CD4-positive, alpha-beta memory T cell (primary cell): ENCODE results near the gene KHNYN. TPM values are rescaled to one million over a fixed set of nuclear protein-coding genes. Genes with fewer than 3 reads are reported as not detected.
A peak's percentile ranks its signal among the peaks of the same experiment; 100 is the strongest.
"Not testable (repeated sequence)": the region's sequence is repeated elsewhere in the genome, so short reads cannot be mapped to it uniquely, and the experiment has no call there.

ENCODE experiments used
- CTCF ChIA-PET: fragments of 350-600 bp; sonication (Branson Sonifier 250); formaldehyde crosslinking; loops from one replicate; lab custom pipeline; 2021; ENCODE audit warnings: inconsistent platforms; ENCODE audit not compliant: partially characterized antibody; lab: Charles Lee
- POLR2A ChIA-PET: fragments of 350-600 bp; sonication (Branson Sonifier 250); formaldehyde crosslinking; loops from one replicate; lab custom pipeline; 2021; ENCODE audit not compliant: partially characterized antibody; lab: Charles Lee
- DNase-seq, 5 donors: peaks; one replicate each; pipeline versions ENCODE4 v3.0.0 to v3.0.0-alpha.2; 2020 to 2022; ENCODE audit warnings: mixed read lengths in 1 of 5
- H3K27ac ChIP-seq: one replicate; pipeline ENCODE4 v1.7.0; 2013; ENCODE audit warnings: low read depth, low read length
- H3K27me3 ChIP-seq: 2 replicates; pipeline ENCODE4 v1.7.0; 2013; ENCODE audit warnings: mild to moderate bottlenecking, low read length, moderate library complexity; ENCODE audit not compliant: insufficient read depth
- H3K36me3 ChIP-seq: 2 replicates; pipeline ENCODE4 v1.7.0; 2013; ENCODE audit warnings: mild to moderate bottlenecking, low read length, moderate library complexity; ENCODE audit not compliant: insufficient read depth
- H3K4me1 ChIP-seq: 2 replicates; pipeline ENCODE4 v1.7.0; 2013; ENCODE audit warnings: mild to moderate bottlenecking, low read length, moderate library complexity; ENCODE audit not compliant: insufficient read depth
- H3K4me3 ChIP-seq, 2 donors: one replicate each; pipeline ENCODE4 v1.7.0; 2013; ENCODE audit warnings: low read length in 2 of 2, mild to moderate bottlenecking in 1 of 2
- H3K9me3 ChIP-seq, 2 donors: one replicate each; pipeline ENCODE4 v1.7.0; 2013; ENCODE audit warnings: low read length in 2 of 2, control low read depth in 1 of 2; ENCODE audit not compliant: control insufficient read depth in 1 of 2
- H3K27ac Mint-ChIP-seq, 7 donors: one replicate each; pipeline ENCODE4 v1.8.0; 2020 to 2021; ENCODE audit warnings: mixed read lengths in 7 of 7, mild to moderate bottlenecking in 6 of 7, inconsistent platforms in 3 of 7, moderate library complexity in 3 of 7
- H3K27me3 Mint-ChIP-seq, 2 donors: one replicate each; pipeline ENCODE4 v1.8.0; 2020 to 2021; ENCODE audit warnings: mixed read lengths in 2 of 2
- H3K36me3 Mint-ChIP-seq, 2 donors: one replicate each; pipeline ENCODE4 v1.8.0; 2020 to 2021; ENCODE audit warnings: mixed read lengths in 2 of 2, inconsistent platforms in 1 of 2, mild to moderate bottlenecking in 1 of 2
- H3K4me1 Mint-ChIP-seq, 4 donors: one replicate each; pipeline ENCODE4 v1.8.0; 2020 to 2021; ENCODE audit warnings: mixed read lengths in 4 of 4, mild to moderate bottlenecking in 1 of 4
- H3K4me3 Mint-ChIP-seq, 8 donors: one replicate each; pipeline ENCODE4 v1.8.0; 2020 to 2021; ENCODE audit warnings: mixed read lengths in 8 of 8, mild to moderate bottlenecking in 7 of 8, moderate library complexity in 6 of 8, inconsistent platforms in 3 of 8
- H3K9me3 Mint-ChIP-seq, 8 donors: one replicate each; pipeline ENCODE4 v1.8.0; 2020 to 2021; ENCODE audit warnings: mixed read lengths in 8 of 8, mild to moderate bottlenecking in 5 of 8, inconsistent platforms in 3 of 8, moderate library complexity in 1 of 8
- intact Hi-C: fragments of 100-400 bp; cut with micrococcal nuclease; formaldehyde crosslinking; loops from one replicate; pipeline ENCODE4 v1.15.1; 2023
- polyA plus RNA-seq, 2 donors: library from polyadenylated mRNA; unstranded; fragments of 300-500 nt; fragmentation: Illumina TruSeq; gene quantifications; one replicate each; pipeline ENCODE4 v1.2.3, GENCODE V29; 2021
- total RNA-seq, 2 experiments: library from RNA; stranded (reverse); gene quantifications; one replicate each; pipeline ENCODE4 v1.2.3, GENCODE V29; 2021

Gene KHNYN
- total and polyA plus RNA-seq, 4 experiments from 2014 or later: 11.6 to 142 (median 78.9) TPM

GRCh38 chr14:24461336-24461735, 31.6 kb downstream of the KHNYN start:
- Mint-ChIP-seq H3K9me3 (peaks cover 0 to 8% (median 2%) of the 10 kb centered on the region in 8 donors), H3K4me3 (no peak overlapping the region), H3K27ac (no peak overlapping the region), H3K4me1 (peaks cover 16 to 28% (median 23%) of the 10 kb centered on the region in 4 donors), H3K36me3 (peaks cover 0 to 8% of the 10 kb centered on the region in 2 donors), H3K27me3 (no peaks in the 10 kb centered on the region)
- no peaks in the 10 kb centered on the region for H3K9me3 ChIP-seq
- ChIA-PET CTCF (interaction anchor here (1.0 kb wide), 1 partner anchor 20 kb away, joined by 4 read pairs; no protein-coding TSS in a partner anchor), POLR2A (interaction anchor here (1.2 kb wide), 1 partner anchor 31 kb away, joined by 3 read pairs; the partner anchor contains the start of gene KHNYN)
- intact Hi-C loops: no loop called here
- no peaks in the 10 kb centered on the region for H3K27me3 ChIP-seq
- H3K36me3 ChIP-seq: no peaks in the 10 kb centered on the region
- H3K27ac ChIP-seq: no peak overlapping the region
- H3K4me3 ChIP-seq: no peak overlapping the region
- H3K4me1 ChIP-seq: peaks cover 27% of the 10 kb centered on the region
- DNase-seq: no peak

GRCh38 chr14:24463017-24463883, 33.5 kb downstream of the KHNYN start:
- ChIA-PET POLR2A (no interaction called here), CTCF (no interaction called here)
- H3K36me3 Mint-ChIP-seq: peaks cover 0 to 2% of the 10 kb centered on the region in 2 donors
- peak overlapping the region in 1 of 7 donors; percentile 3 for H3K27ac Mint-ChIP-seq
- no peak for DNase-seq
- Histone ChIP-seq H3K4me3 (no peak overlapping the region), H3K27ac (no peak overlapping the region), H3K36me3 (no peaks in the 10 kb centered on the region), H3K4me1 (peaks cover 27% of the 10 kb centered on the region), H3K9me3 (no peaks in the 10 kb centered on the region), H3K27me3 (no peaks in the 10 kb centered on the region)
- intact Hi-C loops: no loop called here
- peaks cover 0 to 2% (median 0%) of the 10 kb centered on the region in 8 donors for H3K9me3 Mint-ChIP-seq
- H3K4me3 Mint-ChIP-seq: peak overlapping the region in 1 of 8 donors; percentile 31
- H3K27me3 Mint-ChIP-seq: no peaks in the 10 kb centered on the region
- peaks cover 16 to 28% (median 20%) of the 10 kb centered on the region in 4 donors for H3K4me1 Mint-ChIP-seq

- H3K4me1 ChIP-seq: peaks cover 27% of the 10 kb centered on the region
- H3K27ac Mint-ChIP-seq: peak overlapping the region in 2 of 7 donors; percentile 50 to 53
- H3K27me3 Mint-ChIP-seq: no peaks in the 10 kb centered on the region
- peaks cover 16 to 28% (median 20%) of the 10 kb centered on the region in 4 donors for H3K4me1 Mint-ChIP-seq
- H3K4me3 Mint-ChIP-seq: peak overlapping the region in 5 of 8 donors; percentile 1 to 65 (median 58)
- H3K9me3 Mint-ChIP-seq: peaks cover 0 to 2% (median 0%) of the 10 kb centered on the region in 8 donors
- ChIA-PET POLR2A (no interaction called here), CTCF (interaction anchor here (1.0 to 1.2 kb wide), 3 partner anchors 14 to 28 kb away, joined by 3 read pairs; no protein-coding TSS in a partner anchor)
- DNase-seq: no peak
- no peak overlapping the region for H3K4me3 ChIP-seq
- intact Hi-C loops: no loop called here
- H3K36me3 Mint-ChIP-seq: no peaks in the 10 kb centered on the region
- no peaks in the 10 kb centered on the region for H3K9me3 ChIP-seq
- no peaks in the 10 kb centered on the region for H3K27me3 ChIP-seq
- H3K36me3 ChIP-seq: no peaks in the 10 kb centered on the region
- no peak overlapping the region for H3K27ac ChIP-seq
Measured at GRCh38 chr14:24463884-24464785, 34.4 kb downstream of the KHNYN start.

GRCh38 chr14:24465368-24465767, 35.6 kb downstream of the KHNYN start:
- H3K27ac Mint-ChIP-seq: peak overlapping the region in 2 of 7 donors; percentile 7 to 72
- no peaks in the 10 kb centered on the region for H3K27me3 Mint-ChIP-seq
- intact Hi-C loops: no loop called here
- Histone ChIP-seq H3K4me1 (peaks cover 27% of the 10 kb centered on the region), H3K9me3 (no peaks in the 10 kb centered on the region), H3K4me3 (no peak overlapping the region), H3K27ac (no peak overlapping the region), H3K36me3 (no peaks in the 10 kb centered on the region), H3K27me3 (no peaks in the 10 kb centered on the region)
- ChIA-PET POLR2A (no interaction called here), CTCF (interaction anchor here (1.0 to 1.2 kb wide), 3 partner anchors 13 to 30 kb away, joined by 3 read pairs; no protein-coding TSS in a partner anchor)
- H3K9me3 Mint-ChIP-seq: peaks cover 0 to 2% (median 0%) of the 10 kb centered on the region in 8 donors
- peak overlapping the region in 6 of 8 donors; percentile 1 to 76 (median 64) for H3K4me3 Mint-ChIP-seq
- no peaks in the 10 kb centered on the region for H3K36me3 Mint-ChIP-seq
- no peak for DNase-seq
- peaks cover 16 to 28% (median 20%) of the 10 kb centered on the region in 4 donors for H3K4me1 Mint-ChIP-seq

GRCh38 chr14:24465805-24466204, 36.1 kb downstream of the KHNYN start:
- no peak overlapping the region for H3K4me3 ChIP-seq
- Mint-ChIP-seq H3K27ac (no peak overlapping the region), H3K27me3 (peaks cover 0 to 2% of the 10 kb centered on the region in 2 donors), H3K9me3 (peaks cover 0 to 3% (median 0%) of the 10 kb centered on the region in 8 donors), H3K4me3 (peak overlapping the region in 1 of 8 donors; percentile 62), H3K4me1 (peaks cover 16 to 28% (median 20%) of the 10 kb centered on the region in 4 donors), H3K36me3 (no peaks in the 10 kb centered on the region)
- no peaks in the 10 kb centered on the region for H3K36me3 ChIP-seq
- ChIA-PET CTCF (no interaction called here), POLR2A (no interaction called here)
- no peaks in the 10 kb centered on the region for H3K27me3 ChIP-seq
- H3K27ac ChIP-seq: no peak overlapping the region
- peaks cover 27% of the 10 kb centered on the region for H3K4me1 ChIP-seq
- no peaks in the 10 kb centered on the region for H3K9me3 ChIP-seq
- no peak for DNase-seq
- intact Hi-C loops: no loop called here

- POLR2A ChIA-PET, H3K27ac ChIP-seq, H3K36me3 ChIP-seq, H3K27ac Mint-ChIP-seq, intact Hi-C loops, H3K4me1 ChIP-seq, H3K9me3 ChIP-seq, H3K27me3 Mint-ChIP-seq, H3K36me3 Mint-ChIP-seq, H3K27me3 ChIP-seq, H3K4me1 Mint-ChIP-seq, H3K9me3 Mint-ChIP-seq, DNase-seq, H3K4me3 ChIP-seq, H3K4me3 Mint-ChIP-seq: not testable (repeated sequence)
- CTCF ChIA-PET: interaction anchor here (0.7 to 1.4 kb wide), 2 partner anchors 11 to 13 kb away, joined by 4 to 5 read pairs; no protein-coding TSS in a partner anchor
Measured at GRCh38 chr14:24470450-24470849, 40.7 kb downstream of the KHNYN start.
